HepG2 (cell line): ENCODE results near the gene SOX13. TPM values are rescaled to one million over a fixed set of nuclear protein-coding genes. Genes with fewer than 3 reads are reported as not detected.

Experiments
- ATAD3A ChIP-seq: sonication (generic); formaldehyde crosslinking; IDR thresholded peaks from 2 replicates; pipeline ENCODE4 v1.4.0; 2020; ENCODE audit warnings: missing genetic modification reagents
- FOSL2 ChIP-seq: sonication (generic); formaldehyde crosslinking; IDR thresholded peaks from 2 replicates; pipeline ENCODE4 v1.4.0; 2020; ENCODE audit warnings: missing genetic modification reagents
- HNRNPLL ChIP-seq: fragments of 200-400 bp; formaldehyde crosslinking; IDR thresholded peaks from 2 replicates; pipeline ENCODE4 v1.6.1; 2017; ENCODE audit warnings: mild to moderate bottlenecking, low read depth, low read length; ENCODE audit not compliant: poor library complexity, severe bottlenecking
- KLF12 ChIP-seq: sonication (generic); formaldehyde crosslinking; IDR thresholded peaks from 2 replicates; pipeline ENCODE4 v1.4.0; 2020; ENCODE audit warnings: missing genetic modification reagents, borderline replicate concordance
- MAFF ChIP-seq: IDR thresholded peaks from 2 replicates; pipeline ENCODE4 v1.6.1; 2011; ENCODE audit warnings: low read depth, low read length, improper control_type of control experiment
- MTA1 ChIP-seq: sonication (generic); formaldehyde crosslinking; IDR thresholded peaks from 2 replicates; pipeline ENCODE4 v1.4.0; 2020; ENCODE audit warnings: missing genetic modification reagents, mild to moderate bottlenecking, borderline replicate concordance
- NFATC3 ChIP-seq: sonication (generic); formaldehyde crosslinking; IDR thresholded peaks from 2 replicates; pipeline ENCODE4 v1.5.1; 2020; ENCODE audit warnings: mild to moderate bottlenecking, missing genetic modification reagents
- RXRB ChIP-seq: IDR thresholded peaks from 2 replicates; pipeline ENCODE4 v1.6.1; 2016; ENCODE audit warnings: borderline replicate concordance, missing genetic modification reagents, missing compliant biosample characterization
- ZNF441 ChIP-seq: sonication (generic); formaldehyde crosslinking; IDR thresholded peaks from 2 replicates; pipeline ENCODE4 v1.7.0; 2021; ENCODE audit warnings: missing genetic modification reagents, borderline replicate concordance
- ZNF547 ChIP-seq: sonication (generic); formaldehyde crosslinking; IDR thresholded peaks from 2 replicates; pipeline ENCODE4 v1.5.1; 2020; ENCODE audit warnings: mild to moderate bottlenecking, missing genetic modification reagents
- ZNF644 ChIP-seq: IDR thresholded peaks from 2 replicates; pipeline ENCODE4 v1.6.1; 2016; ENCODE audit warnings: low read depth
- ZNF780A ChIP-seq: sonication (generic); formaldehyde crosslinking; IDR thresholded peaks from 2 replicates; pipeline ENCODE4 v1.8.0; 2022; ENCODE audit warnings: mild to moderate bottlenecking, missing genetic modification reagents, moderate library complexity
- ZNF792 ChIP-seq: IDR thresholded peaks from 2 replicates; pipeline ENCODE4 v1.6.1; 2016
- polyA plus RNA-seq, 8 experiments: library from polyadenylated mRNA; depleted of rRNA in 3 of 8; stranded (reverse) in 7 of 8; unstranded in 1 of 8; fragments of >200 nt; fragmentation: Illumina TruSeq in 4 of 8; extraction: Trizol in 4 of 8; gene quantifications; 2 replicates each; pipeline versions ENCODE4 v1.2.1 to v1.2.3, GENCODE V29; 2011 to 2016; ENCODE audit warnings: low read depth in 4 of 8, missing spikeins in 1 of 8, mixed read lengths in 1 of 8; ENCODE audit not compliant: insufficient read depth in 1 of 8
- total RNA-seq, 5 experiments: library from RNA; depleted of rRNA; stranded (reverse); fragments of >200 nt; fragmentation: Illumina TruSeq; extraction: Trizol; gene quantifications; 2 replicates each; pipeline ENCODE4 v1.2.3, GENCODE V29; 2016; ENCODE audit warnings: low read depth in 1 of 5
- TF ChIP-seq, protein P1 (sequence below): sonication (generic); formaldehyde crosslinking; IDR thresholded peaks from 2 replicates; pipeline ENCODE4 v1.4.0; 2020; ENCODE audit warnings: missing genetic modification reagents
- TF ChIP-seq, protein P2 (sequence below): sonication (generic); formaldehyde crosslinking; IDR thresholded peaks from 2 replicates; pipeline ENCODE4 v1.8.1; 2022; ENCODE audit warnings: low read depth, mild to moderate bottlenecking, missing genetic modification reagents
- TF ChIP-seq, protein P3 (sequence below): IDR thresholded peaks from 2 replicates; pipeline ENCODE4 v1.6.1; 2012; ENCODE audit warnings: low read depth, low read length, improper control_type of control experiment

The SOX13 gene
- total and polyA plus RNA-seq, 2 of the 13 experiments (the other 11 are each of a cell fraction or from before 2014, with no cell fraction given) = 13.3 to 15.8 TPM

DNA sequence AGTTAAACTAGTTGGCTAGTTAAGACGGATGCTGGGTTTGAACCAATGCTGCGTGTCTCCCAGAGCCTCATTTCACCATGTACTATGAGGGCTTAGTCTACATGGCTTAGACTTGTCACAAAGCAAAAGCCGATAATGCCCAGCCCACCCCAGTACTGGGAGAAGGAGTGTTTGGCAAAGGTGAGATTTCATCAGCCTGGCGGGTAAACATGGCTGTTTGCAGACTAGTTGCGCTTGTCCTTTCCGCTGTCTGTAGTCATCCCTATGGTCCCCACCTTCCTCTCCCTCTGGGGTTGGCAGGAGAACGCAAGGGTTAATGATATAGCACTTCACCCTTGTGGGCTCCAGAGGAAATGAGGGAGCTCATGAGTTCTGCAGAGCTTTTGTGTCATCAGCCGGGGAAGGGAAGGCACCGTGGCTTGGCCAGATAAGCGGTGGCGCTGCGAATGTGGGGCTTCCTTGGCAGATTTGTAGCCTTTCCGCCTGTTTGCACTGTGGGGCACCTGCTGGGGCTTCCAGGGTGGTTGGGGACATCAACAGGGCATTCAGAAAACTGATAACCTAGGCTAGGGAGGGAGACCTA, 29.2 kb downstream of the SOX13 start (continued):
- TF ChIP-seq FOSL2 (peak; percentile 74), HNRNPLL (no peak), ZNF780A (CRISPR knock-in tag) (no peak), ZNF644 (CRISPR knock-in tag) (peak; percentile 69; the same call in 1 of the 2 replicates), ZNF547 (no peak), MTA1 (CRISPR knock-in tag) (0 out of 2 replicates have a peak, but pooled peaks have one; percentile 35), KLF12 (CRISPR knock-in tag) (no peak), ZNF792 (CRISPR knock-in tag) (peak; percentile 61; the same call in 1 of the 2 replicates), NFATC3 (CRISPR knock-in tag) (no peak), RXRB (CRISPR knock-in tag) (peak; percentile 59; the same call in 1 of the 2 replicates), ZNF441 (no peak), ATAD3A (CRISPR knock-in tag) (no peak), MAFF (no peak)
- TF ChIP-seq, protein P1, sequence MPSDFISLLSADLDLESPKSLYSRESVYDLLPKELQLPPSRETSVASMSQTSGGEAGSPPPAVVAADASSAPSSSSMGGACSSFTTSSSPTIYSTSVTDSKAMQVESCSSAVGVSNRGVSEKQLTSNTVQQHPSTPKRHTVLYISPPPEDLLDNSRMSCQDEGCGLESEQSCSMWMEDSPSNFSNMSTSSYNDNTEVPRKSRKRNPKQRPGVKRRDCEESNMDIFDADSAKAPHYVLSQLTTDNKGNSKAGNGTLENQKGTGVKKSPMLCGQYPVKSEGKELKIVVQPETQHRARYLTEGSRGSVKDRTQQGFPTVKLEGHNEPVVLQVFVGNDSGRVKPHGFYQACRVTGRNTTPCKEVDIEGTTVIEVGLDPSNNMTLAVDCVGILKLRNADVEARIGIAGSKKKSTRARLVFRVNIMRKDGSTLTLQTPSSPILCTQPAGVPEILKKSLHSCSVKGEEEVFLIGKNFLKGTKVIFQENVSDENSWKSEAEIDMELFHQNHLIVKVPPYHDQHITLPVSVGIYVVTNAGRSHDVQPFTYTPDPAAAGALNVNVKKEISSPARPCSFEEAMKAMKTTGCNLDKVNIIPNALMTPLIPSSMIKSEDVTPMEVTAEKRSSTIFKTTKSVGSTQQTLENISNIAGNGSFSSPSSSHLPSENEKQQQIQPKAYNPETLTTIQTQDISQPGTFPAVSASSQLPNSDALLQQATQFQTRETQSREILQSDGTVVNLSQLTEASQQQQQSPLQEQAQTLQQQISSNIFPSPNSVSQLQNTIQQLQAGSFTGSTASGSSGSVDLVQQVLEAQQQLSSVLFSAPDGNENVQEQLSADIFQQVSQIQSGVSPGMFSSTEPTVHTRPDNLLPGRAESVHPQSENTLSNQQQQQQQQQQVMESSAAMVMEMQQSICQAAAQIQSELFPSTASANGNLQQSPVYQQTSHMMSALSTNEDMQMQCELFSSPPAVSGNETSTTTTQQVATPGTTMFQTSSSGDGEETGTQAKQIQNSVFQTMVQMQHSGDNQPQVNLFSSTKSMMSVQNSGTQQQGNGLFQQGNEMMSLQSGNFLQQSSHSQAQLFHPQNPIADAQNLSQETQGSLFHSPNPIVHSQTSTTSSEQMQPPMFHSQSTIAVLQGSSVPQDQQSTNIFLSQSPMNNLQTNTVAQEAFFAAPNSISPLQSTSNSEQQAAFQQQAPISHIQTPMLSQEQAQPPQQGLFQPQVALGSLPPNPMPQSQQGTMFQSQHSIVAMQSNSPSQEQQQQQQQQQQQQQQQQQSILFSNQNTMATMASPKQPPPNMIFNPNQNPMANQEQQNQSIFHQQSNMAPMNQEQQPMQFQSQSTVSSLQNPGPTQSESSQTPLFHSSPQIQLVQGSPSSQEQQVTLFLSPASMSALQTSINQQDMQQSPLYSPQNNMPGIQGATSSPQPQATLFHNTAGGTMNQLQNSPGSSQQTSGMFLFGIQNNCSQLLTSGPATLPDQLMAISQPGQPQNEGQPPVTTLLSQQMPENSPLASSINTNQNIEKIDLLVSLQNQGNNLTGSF (CRISPR knock-in tag) = no peak
- TF ChIP-seq, protein P2, sequence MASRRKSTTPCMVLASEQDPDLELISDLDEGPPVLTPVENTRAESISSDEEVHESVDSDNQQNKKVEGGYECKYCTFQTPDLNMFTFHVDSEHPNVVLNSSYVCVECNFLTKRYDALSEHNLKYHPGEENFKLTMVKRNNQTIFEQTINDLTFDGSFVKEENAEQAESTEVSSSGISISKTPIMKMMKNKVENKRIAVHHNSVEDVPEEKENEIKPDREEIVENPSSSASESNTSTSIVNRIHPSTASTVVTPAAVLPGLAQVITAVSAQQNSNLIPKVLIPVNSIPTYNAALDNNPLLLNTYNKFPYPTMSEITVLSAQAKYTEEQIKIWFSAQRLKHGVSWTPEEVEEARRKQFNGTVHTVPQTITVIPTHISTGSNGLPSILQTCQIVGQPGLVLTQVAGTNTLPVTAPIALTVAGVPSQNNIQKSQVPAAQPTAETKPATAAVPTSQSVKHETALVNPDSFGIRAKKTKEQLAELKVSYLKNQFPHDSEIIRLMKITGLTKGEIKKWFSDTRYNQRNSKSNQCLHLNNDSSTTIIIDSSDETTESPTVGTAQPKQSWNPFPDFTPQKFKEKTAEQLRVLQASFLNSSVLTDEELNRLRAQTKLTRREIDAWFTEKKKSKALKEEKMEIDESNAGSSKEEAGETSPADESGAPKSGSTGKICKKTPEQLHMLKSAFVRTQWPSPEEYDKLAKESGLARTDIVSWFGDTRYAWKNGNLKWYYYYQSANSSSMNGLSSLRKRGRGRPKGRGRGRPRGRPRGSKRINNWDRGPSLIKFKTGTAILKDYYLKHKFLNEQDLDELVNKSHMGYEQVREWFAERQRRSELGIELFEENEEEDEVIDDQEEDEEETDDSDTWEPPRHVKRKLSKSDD (CRISPR knock-in tag) = no peak
- TF ChIP-seq, protein P3, sequence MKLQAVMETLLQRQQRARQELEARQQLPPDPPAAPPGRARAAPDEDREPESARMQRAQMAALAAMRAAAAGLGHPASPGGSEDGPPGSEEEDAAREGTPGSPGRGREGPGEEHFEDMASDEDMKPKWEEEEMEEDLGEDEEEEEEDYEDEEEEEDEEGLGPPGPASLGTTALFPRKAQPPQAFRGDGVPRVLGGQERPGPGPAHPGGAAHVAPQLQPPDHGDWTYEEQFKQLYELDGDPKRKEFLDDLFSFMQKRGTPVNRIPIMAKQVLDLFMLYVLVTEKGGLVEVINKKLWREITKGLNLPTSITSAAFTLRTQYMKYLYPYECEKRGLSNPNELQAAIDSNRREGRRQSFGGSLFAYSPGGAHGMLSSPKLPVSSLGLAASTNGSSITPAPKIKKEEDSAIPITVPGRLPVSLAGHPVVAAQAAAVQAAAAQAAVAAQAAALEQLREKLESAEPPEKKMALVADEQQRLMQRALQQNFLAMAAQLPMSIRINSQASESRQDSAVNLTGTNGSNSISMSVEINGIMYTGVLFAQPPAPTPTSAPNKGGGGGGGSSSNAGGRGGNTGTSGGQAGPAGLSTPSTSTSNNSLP = peak; percentile 54; the same call in 1 of the 2 replicates
